NB4 (cell line): ENCODE measurements around the gene ANP32B.

Experiments
- DNase-seq: peaks from one replicate; pipeline ENCODE4 v3.0.0; 2010; ENCODE audit warnings: low read depth
- H3K4me3 ChIP-seq: one replicate; pipeline ENCODE4 v1.5.1; 2011; ENCODE audit warnings: mild to moderate bottlenecking, low read depth, low read length, moderate library complexity
- CTCF ChIP-seq: IDR thresholded peaks from one replicate; pipeline ENCODE4 v1.5.1; 2012; ENCODE audit warnings: low read depth, low read length
- MAX ChIP-seq: IDR thresholded peaks from 2 replicates; pipeline ENCODE4 v1.6.1; 2011; ENCODE audit warnings: low read depth, low read length
- MYC ChIP-seq: IDR thresholded peaks from 2 replicates; pipeline ENCODE4 v1.6.1; 2011; ENCODE audit warnings: low read depth, low read length
- POLR2A ChIP-seq: IDR thresholded peaks from 2 replicates; pipeline ENCODE4 v1.6.1; 2011; ENCODE audit warnings: mild to moderate bottlenecking; ENCODE audit not compliant: insufficient read length; ENCODE audit errors: extremely low read depth

ANP32B gene

DNA sequence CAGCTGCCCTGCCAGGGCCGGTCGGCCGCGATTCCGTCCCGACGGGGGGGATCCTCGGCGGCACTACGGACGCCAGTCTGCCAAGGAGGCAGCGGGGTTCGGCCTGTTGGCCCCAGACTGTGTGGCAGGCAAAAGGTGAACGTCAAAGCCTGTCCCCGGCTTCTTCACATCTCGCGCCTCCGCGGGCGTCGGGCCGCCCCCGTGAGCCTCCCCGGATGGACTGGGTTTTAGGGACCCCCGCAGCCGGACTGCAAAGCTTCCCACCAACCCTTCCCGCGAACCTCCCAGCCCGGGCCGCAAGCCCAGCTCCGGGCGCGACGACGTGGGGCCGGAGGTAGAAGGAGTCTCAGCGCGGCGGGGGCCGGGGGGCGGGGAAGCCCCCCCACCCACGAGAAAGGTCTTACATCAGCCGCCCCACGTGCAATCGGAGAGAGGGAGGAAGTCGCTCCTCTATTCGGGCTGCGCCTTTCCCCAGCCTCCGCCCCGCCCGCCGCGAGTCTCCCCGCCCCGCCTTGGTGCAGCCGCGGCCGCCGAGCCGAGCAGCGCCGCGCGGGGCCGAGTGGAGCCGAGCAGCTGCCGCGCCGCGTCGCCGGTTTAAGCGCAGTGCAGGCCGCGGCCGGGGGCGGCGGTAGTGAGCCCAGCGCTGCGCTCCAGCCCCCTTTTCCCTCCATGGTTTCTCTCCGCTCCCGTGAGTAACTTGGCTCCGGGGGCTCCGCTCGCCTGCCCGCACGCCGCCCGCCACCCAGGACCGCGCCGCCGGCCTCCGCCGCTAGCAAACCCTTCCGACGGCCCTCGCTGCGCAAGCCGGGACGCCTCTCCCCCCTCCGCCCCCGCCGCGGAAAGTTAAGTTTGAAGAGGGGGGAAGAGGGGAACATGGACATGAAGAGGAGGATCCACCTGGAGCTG lies at the start of gene ANP32B:
Gene ANP32B, plus strand, starts transcription at position 659 of the 906 bp plus-strand sequence. Its CDS starts 215 bp downstream, at position 874.
- DNase-seq: peak; percentile 96
- TF ChIP-seq POLR2A (peak; percentile 33), MYC (peak; percentile 94), MAX (peak; percentile 88), CTCF (peak; percentile 55)
- H3K4me3 ChIP-seq: peak within 1 kb of the TSS; percentile 72

- peak; percentile 40 for DNase-seq
- no peak overlapping the region for H3K4me3 ChIP-seq
- TF ChIP-seq MAX (no peak), POLR2A (no peak), MYC (no peak), CTCF (no peak)
These were observed 48.6 kb upstream of the ANP32B start for GRCh38 chr9:97934321-97935115.

- no peak overlapping the region for H3K4me3 ChIP-seq
- TF ChIP-seq POLR2A (no peak), MYC (no peak), MAX (no peak)
- DNase-seq: no peak
These were observed 47.9 kb upstream of the ANP32B start for GRCh38 chr9:97935276-97935675.

DNA sequence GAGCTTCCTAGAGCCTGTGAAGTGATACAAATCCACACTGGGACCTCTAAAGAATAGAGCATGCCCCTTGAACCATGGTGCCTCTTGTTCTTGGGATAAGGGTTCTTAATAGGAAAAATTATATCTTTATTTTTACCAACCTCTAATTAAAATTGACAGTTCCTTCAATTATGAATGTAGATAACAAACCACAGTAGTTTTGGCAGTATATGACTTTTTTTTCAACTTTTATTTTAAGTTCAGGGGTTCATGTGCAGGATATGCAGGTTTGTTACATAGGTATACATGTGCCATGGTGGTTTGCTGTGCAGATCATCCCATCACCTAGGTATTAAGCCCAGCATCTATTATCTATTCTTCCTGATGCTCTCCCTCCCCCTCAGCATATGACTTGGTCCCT lies 46.1 kb upstream of the ANP32B start:
- no peak overlapping the region for H3K4me3 ChIP-seq
- no peak for DNase-seq
- TF ChIP-seq MYC (no peak), CTCF (no peak), POLR2A (no peak), MAX (no peak)

- TF ChIP-seq CTCF: no peak
- no peak for TF ChIP-seq POLR2A
- TF ChIP-seq MAX: no peak
- TF ChIP-seq MYC: no peak
- no peak within 1 kb of the TSS for H3K4me3 ChIP-seq
- DNase-seq: no peak
These were observed 45.0 kb upstream of the ANP32B start, which contains the start of gene HEMGN for GRCh38 chr9:97938081-97938644. TSS of gene HEMGN (minus strand) at chr9:97938172. CDS start at chr9:97938136, 36 bp downstream.
